Activated naive CD4-positive, alpha-beta T cell treated with anti-CD3 and anti-CD28 coated beads, Interleukin-2, amount 50 U/mL, for 72 hours (primary cell): Measurements from ENCODE around the gene BCAP29. TPM values are rescaled to one million over a fixed set of nuclear protein-coding genes. Genes with fewer than 3 reads are reported as not detected.

Source experiments
- total RNA-seq, 2 donors: library from RNA; stranded (reverse); gene quantifications; one replicate each; pipeline ENCODE4 v1.2.3, GENCODE V29; 2022

Gene BCAP29
- total RNA-seq, 2 donors from 2014 or later = 19.5 to 23.3 TPM

Other genes starting within 250 kb of the BCAP29 start
- not detected for gene GPR22, start 110.2 kb upstream of the BCAP29 start, total RNA-seq
- gene COG5, start 16.3 kb upstream of the BCAP29 start, total RNA-seq = 10 to 100 TPM; 30.9 to 49.2 TPM
- gene DUS4L, start 16.3 kb upstream of the BCAP29 start, total RNA-seq = 10 to 100 TPM in 1 of 2 donors, 1 to 10 TPM in 1; 8.9 to 11.7 TPM
- gene SLC26A4, start 80.6 kb downstream of the BCAP29 start, total RNA-seq = 1 to 10 TPM; 1.1 to 2.5 TPM
- gene CBLL1, start 163.9 kb downstream of the BCAP29 start, total RNA-seq = 10 to 100 TPM; 36.8 to 48.9 TPM
- not detected for gene SLC26A3, start 223.0 kb downstream of the BCAP29 start, total RNA-seq